Mucosa of gallbladder (tissue), 1 donor: ENCODE results near the gene GOSR2. TPM values are rescaled to one million over a fixed set of nuclear protein-coding genes. Genes with fewer than 3 reads are reported as not detected.
"Not testable (repeated sequence)": the region's sequence is repeated elsewhere in the genome, so short reads cannot be mapped to it uniquely, and the experiment has no call there.

ENCODE experiments used
- DNase-seq: peaks from one replicate; pipeline ENCODE4 v3.0.0-alpha.2; 2020; ENCODE audit warnings: low spot score
- total RNA-seq: library from RNA; stranded (reverse); gene quantifications from one replicate; pipeline ENCODE4 v1.2.1, GENCODE V29; 2021
- donor health status: DM: no; HTN: no; CAD: no.

GOSR2 gene
- total RNA-seq, 1 donor from 2014 or later, result 47.8 TPM

DNA sequence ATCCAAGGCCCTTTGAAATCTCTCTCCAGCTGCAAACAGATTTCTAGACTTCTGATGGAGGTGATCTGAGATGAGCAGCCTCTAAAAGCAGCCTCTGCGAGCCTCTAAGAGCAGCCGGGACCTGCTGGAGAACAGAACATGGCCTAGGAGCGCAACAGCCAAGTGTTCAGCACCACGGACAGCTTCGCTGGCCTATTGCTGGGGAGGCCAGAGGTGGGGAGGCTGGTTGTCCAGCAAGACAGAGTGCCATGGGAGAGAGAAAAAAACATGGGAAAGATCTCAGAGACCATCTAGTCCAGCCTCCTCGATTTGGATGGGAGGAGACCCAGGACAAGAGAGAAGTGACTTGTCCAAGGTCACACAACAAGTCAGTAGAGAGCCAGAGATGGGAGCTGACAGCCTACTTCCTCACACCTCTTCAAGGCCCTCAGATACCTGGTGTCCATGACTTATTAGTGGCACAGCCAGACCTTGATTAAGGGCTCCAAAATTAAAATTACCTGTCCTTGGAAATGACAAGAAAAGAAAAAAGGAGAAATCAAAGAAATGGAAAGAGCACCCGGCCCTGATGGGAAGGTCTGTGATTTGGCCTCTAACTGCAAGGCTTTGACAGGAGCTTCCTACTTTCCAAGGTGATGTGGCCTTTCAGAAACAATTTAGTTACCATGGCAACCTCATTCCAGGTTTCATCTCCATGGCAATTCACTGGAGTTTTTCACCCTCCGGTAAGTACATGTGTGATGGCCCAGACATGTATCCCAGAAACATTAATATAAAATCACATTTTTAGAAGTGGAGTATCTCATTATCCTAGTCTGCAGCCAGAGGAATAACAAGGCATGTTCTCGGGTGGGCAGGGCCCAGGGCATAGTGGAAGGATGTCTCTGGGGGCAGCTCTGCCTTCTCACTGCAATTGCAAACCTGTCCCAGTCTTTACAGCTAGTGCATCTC is 41.6 kb downstream of the GOSR2 start:
- no peak for DNase-seq

DNA sequence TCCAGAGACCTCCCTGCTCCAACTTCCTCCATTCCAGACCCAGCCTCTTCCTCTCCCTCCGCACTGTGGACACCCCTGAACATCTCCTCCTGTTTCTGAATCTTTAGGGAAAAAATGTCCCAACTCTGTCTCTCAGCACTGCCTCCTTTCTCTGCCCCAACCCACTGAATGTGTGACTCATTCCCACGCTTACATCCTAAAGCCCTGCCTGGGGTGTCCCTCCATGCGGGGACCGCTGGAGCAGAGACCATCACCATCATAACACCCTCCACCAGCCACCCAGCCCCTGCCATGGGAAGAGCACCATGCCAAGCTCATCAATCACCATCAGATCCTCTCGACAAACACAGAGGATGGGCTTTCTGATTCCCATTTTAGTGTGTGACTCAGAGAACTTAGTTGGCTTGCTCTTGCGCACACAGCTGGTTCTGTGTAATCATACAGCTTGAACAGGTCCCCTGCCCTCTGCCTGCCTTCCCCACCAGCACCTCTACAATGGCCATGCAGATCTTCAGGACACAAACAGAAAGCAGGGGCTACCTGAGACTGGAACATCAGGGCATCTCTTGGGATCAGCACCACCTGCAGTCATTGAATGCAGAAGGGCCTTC is 45.4 kb downstream of the GOSR2 start:
- DNase-seq, result no peak

DNA sequence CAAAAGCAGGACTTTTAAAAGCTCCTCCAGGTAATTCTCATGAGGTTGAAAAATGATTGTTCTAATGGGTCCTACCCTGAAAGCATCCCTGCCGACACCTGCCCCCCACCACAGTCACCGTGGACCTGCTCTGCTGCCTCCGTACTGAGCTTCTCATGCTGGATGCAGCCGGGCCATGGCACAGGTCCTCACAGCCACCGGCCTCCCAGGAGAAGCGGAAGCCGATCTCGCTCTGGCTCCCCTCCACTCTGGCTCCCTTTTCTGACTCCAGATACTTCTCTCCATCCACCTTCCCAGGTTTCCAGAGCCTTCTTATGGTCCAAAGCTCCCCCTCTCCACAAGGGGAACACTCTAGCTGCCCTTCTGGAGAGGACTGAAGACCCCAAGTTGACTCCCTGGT is 45.9 kb downstream of the GOSR2 start:
- DNase-seq, result no peak

DNA sequence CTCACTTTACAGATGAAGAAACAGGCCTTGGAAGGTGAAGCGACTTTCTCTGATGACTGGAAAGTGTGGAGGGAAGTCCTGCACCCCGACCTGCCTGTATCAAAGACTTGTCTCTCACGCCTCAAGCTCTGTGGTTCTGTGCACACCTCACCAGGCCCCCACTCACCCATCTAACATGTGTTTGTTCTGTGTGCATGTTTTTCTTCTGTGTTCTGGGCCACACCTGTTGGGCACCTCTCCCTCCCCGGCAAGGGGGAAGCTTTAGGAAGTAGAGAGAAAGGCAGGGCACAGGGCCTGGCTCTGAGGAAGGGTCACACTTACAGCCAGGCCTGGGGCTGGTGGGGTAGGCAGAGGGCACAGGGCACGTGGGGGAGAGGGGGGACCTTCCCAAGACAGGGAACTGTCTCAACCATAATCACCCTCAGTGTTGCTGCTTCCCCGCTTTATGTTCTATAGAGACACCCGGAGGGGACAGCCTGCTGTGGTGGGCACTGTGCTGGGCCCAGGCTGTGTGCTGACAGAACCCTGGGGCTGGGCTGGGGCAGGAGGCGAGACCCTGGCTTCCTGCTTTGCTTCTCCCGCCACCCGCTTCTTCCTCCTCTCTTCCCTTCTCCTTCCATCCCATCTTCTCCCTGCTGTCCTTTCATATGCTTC is 48.8 kb downstream of the GOSR2 start:
- no peak for DNase-seq

DNA sequence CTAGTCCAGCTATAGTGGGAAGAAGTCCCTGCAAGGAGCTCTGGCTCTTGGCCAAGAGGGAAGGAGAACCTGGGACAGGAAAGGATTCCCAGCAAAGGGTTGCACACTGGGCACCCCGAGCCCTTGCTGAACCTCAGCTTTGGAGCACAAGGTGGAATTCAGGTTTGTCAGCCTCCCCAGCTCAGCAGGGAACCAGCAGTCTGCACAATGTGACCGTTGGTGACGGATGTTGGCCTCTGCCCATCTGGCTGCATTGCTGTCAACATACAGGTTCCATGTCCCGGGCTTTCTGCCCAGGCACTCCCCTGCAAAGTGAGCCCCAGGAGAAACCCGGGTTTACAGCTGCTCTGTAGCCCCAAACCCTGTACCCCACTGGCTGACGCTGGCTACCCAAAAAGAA is 49.4 kb downstream of the GOSR2 start:
- no peak for DNase-seq

DNA sequence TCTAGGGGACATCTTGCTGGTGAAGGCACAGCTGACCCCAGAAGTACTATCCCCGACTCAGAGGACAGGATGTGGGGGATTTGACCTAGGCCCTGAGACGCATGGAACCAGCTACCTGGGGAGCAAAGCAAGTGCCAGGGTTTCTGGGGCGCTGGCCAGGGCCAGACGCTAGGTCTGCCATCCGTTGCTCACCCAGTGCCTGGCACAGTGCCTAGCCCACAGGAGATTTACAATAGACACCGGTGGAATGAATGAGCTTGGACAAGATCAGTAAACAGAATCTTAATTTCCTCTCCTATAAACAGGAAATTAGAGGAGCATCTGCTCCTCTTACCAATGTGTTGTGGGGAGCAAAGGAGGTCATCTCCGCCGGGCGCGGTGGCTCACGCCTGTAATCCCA is 51.1 kb downstream of the GOSR2 start:
- no peak for DNase-seq

DNA sequence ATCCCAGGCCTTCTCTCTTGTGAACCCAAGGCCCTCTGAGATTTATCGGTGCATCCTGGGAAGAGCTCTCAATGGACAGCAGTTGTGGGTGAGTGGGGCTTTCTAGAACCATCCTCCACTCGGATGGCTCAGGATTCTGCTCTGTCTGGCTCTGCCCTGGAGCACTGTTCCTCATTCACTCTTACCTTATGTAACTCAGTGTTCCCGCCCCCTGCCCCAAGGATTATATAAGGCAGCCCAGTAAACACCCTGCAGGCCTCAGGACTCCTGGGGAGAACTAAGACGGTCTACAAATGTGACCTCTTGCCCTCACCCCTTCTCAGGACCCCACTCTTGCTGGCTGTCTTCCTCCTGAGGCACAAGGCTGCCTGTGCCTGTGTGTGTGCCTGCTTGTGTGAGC is 52.3 kb downstream of the GOSR2 start:
- DNase-seq, result no peak

DNA sequence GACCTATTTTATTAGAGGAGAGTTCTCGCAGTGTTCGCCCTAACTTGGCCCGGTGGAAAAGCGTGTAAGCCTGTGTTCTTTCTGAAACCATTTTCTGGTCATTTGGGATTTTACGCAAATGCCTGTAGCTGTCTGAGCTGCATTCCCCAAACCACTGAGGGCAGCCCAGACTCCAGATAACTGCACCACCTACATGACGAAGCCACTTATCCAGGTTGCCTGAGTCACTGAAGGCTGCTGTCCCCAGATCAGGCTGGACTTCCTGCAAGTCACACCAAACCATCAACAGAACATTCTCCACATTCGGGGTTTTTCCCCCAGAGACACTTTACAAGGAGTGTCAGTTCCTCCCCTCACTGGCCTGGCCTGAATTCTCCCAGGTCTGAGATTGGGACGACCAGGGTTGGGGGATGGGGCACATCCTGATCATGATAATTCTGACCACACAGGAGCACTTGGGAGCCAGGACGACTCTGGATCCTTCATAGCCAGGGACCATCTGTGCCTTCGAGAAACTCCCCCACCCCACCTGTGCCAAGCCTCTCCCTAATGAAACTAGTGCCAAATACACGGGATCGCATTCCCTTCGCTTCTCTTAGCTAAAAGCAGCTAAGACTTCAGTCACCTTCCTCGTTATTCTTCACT is 53.8 kb downstream of the GOSR2 start:
- DNase-seq, result no peak

DNA sequence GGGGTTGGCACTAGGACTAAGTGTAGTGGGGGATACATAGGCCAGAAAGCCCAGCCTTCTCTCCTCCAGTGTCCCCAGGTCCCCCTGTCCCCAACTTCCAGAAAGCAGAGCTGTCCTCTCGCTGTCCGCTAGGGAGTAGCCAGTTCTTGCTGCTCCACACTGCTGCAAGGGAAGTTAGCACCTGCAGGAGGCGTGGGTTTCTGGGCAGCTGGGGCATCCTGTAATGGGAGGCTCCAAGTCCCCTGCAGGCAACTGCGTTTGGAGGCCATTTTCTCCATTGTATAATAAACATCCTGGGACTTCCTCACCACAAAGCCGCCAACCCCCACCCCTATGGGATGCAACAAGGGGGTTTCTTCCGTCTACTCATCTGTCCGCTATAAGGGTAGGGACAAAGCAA is 54.4 kb downstream of the GOSR2 start:
- no peak for DNase-seq

DNA sequence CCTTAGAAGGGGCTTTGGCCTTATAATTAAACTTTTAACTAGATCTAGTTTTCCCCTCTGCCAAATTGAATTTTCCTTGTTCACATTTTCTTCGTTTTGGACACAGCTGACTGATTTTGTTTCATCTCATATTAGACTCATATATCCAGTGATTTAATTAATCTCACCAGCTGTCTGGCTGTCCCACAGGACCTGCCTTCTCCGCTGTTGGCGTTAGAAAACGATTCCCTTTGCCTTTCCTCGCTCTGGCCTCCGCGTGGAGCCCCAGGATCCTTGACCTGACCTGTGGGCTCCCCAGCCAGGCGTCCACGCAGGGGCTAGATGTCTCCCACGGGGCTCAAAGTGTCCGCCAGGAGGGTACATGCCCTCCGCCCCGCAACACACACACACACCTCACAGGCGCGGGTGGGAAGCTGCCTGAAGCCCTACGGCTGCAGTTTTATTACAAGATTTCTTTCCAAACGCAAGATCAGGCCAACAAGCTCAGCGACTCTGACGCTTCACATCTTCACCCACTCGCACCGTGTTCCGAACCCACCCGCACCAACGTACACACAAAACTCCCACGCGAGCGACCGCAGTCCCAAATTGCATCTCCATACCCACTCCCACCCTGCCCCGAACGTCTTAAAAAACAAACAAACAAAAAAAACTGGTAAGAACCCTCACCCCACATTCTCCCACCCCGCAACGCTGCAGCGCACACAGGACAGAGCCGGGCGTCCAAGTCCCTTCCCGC is 55.0 kb downstream of the GOSR2 start:
- DNase-seq, result no peak

DNA sequence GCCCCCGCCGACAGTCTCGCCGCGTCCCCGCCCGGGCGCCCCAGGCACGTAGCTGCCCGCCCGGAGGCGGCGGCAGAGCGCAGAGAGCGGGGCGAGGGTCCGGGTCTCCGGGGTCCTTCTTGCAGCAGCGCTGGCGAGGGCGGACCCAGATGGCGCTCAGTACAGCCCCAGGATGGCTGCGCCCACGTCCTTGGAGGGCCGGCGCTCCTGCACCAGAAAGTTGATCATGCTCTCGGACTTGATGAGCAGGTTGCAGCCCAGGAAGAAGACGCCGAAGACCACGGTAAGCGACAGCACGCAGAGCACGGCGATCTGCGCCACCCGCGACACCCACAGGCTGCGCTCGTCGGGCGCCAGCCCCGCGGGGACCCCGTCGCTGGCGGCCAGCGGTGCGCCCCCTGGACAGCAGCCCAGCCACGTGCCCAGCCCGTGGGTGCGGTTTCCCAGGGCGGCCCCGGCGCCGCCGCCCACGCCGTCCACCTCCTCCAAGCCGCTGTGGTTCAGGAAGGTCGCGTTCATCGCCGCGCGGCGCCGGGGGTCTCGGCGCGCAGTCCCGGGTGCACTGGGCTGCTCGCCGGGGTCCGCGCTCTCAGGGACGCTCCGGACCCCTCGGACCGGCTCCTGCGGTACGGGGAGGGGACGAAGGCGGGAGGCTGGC is 55.7 kb downstream of the GOSR2 start:
- DNase-seq, result no peak

DNA sequence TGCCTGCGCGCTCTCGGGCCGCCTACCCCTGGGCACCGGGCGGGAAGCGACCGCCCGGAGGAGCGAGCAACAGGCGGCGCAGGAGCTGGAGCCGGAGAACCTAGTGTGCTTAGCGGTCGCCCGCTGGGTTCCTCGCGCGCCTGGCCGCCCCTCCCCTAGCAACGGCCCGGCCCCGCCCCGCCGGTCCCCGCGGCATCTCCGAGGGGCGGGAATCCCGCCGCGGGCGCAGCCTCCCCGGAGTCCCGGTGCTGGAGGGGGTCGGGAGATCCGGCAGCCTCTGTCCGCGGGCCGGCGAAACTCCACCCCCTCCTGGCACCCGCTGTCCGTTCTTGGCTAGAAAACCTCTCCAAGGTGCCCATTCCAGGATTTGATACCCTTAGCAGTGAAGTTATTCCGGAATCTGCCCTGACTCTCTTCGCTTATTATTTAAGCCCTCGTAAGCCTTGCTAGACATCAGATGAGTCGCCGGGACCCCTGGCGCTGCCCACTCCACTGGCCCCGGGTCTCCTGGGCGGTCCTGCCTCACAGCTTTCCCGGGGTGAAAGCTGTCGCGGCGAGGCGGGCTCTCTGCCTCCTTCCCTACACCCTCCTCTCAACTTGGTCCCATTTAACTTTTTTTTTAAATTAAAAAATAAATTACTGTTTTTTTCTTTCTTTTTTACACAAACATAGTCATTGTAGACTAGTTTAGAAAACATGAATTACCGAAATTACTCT is 56.3 kb downstream of the GOSR2 start, which contains the start of gene RPRML:
TSS of gene RPRML (minus strand) at position 107 of the 717 bp plus-strand sequence. CDS start 246 bp downstream, outside the sequence.
- DNase-seq, result no peak

DNA sequence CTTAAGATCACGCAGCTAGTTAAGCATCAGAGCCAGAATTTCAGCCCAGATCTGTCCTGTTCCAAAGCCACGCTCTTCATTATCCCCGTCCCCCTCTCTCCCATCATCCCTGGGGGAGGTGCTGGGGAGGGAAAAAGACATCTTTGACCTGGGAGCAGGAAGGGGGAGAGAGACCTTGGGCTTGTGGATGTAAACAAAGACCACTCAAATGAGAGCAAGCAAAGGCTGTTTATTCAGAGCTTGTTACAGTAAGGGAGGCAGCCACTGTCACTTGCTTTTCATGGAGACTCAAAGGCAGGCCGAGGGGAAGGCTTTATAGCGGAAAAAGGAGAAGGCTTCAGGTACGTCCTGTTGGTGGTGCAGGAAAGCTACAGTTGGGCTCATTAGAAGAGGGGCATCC is 59.6 kb downstream of the GOSR2 start:
- DNase-seq, result no peak

DNA sequence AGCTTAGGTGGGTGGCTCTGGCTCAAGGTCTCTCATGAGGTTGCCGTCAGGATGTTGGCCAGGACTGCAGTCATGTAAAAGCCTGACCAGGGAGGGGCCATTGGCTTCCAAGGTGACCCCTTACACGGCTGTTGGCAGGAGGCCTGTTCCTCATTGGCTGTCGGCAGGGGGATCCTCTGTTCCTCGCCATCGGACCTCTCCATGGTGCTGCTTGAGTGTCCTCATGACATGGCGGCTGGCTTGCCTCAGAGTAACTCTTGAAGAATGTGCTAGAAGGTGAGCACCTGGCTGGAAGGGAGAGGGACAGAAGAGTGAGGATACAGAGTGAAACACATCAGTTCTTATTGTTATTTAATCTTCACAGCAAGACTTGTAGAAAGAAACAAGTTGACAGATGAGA is 60.8 kb downstream of the GOSR2 start:
- no peak for DNase-seq

DNA sequence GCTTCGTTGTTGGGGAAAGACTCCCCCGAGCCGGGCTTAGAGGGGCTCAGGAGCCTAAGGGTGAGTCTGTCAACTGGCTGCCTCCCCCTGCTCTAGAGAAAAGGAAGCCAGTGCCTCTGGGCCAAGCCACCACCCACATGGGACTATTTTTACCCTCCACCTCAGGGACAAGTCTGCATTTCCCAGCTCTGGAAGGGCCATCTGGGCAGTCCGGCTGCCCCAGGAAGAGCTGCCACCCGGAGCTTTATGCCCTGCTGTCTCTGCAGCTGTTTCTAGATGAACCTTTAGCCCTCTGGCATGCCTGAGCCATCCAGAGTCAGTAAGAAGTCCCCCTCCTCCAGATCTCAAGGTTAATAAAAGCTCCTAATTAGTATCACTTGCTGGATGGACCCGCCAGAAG is 61.4 kb downstream of the GOSR2 start:
- DNase-seq, result no peak

DNA sequence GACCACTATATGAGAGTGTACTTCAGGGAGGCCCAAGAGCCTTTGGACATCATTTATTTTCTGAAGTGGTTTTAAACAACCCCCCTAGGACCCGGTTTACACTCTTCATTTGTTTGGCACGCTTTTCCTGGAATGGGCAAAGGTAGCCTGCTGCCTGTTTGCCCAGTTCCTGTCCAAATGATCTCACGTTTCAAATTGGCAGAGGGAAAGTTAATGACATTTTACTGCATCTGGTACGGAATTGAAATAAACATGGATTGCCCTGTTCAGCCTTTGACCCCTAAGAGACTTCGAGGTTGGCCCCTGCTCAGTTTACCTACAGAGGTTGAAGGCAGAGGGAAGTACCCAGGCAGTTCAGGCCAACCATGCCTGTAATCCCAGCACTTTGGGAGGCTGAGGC is 61.9 kb downstream of the GOSR2 start:
- DNase-seq, result peak; percentile 20

DNA sequence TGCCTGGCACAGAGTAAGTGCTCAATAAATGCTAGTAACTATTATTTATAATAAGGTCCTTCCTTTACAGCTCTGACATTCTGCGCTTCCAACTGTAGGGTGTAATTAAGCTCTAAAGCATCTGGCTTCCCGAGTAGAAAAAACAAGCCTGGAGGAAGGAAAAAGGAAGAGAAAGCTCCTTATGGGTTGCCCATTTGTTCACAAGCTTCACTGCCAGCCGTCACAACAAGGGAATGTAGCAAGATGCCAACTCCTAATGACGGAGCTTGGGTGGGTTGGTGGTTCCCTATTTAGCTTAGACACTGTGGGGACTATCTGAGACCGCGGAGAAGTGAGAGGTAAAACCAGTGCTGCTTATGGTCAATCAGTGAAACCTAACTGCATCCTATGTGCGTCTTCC is 63.4 kb downstream of the GOSR2 start:
- no peak for DNase-seq

DNA sequence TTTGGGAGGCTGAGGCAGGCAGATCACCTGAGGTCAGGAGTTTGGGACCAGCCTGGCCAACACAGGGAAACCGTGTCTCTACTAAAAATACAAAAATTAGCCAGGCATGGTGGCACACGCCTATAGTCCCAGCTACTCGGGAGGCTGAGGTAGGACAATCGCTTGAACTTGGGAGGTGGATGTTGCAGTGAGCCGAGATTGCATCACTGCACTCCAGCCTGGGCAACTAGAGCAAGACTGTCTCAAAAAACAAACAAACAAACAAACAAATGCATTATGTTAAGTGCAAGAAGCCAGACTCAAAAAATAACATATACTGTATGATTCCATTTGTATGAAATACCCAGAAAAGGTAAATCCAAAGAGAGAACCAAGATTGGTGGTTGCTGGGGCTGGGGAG is 65.0 kb downstream of the GOSR2 start:
- not testable (repeated sequence) for DNase-seq

DNA sequence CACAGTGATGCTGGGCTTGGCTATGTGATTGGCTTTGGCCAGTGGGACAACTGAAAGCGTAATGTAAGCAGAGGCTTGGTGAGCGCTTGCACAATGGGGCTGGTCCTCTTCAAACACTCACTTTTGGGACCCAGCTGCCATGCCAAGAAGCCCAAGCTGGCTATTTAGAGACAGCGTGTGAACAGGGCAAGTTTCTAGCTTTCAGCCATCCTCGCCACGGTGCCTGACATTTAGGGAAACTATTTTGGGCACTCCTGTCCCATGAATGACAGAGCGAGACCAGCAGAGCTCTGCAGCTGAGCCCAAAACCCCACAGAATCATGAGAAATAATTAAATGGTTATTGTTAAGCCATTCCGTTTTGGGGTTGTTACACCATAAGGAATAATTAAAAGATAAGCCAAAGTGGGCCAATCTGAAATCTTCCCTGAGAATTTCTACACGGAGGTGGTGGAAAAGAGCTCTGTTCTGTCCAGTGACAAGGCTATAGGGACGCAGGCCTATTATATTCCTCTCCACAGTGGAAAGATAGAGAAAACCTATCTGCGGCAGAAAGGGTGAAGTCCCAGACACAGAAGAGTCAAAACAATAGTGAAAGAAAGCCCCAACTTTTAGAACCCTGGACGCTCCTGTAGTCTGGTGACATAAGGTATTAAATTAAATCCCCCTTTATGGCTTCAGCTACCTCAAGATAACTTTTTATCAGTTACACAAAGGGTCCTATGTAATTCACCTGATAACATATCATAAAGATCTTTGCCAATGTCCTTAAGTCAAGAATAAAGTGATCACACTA is 66.9 kb downstream of the GOSR2 start:
- DNase-seq, result no peak
